ENCODE measurements around the gene SEC24D.

The SEC24D gene

GRCh38 chr4:118772767-118773428, 63.0 kb downstream of the SEC24D start:
- no peak for DNase-seq

DNA sequence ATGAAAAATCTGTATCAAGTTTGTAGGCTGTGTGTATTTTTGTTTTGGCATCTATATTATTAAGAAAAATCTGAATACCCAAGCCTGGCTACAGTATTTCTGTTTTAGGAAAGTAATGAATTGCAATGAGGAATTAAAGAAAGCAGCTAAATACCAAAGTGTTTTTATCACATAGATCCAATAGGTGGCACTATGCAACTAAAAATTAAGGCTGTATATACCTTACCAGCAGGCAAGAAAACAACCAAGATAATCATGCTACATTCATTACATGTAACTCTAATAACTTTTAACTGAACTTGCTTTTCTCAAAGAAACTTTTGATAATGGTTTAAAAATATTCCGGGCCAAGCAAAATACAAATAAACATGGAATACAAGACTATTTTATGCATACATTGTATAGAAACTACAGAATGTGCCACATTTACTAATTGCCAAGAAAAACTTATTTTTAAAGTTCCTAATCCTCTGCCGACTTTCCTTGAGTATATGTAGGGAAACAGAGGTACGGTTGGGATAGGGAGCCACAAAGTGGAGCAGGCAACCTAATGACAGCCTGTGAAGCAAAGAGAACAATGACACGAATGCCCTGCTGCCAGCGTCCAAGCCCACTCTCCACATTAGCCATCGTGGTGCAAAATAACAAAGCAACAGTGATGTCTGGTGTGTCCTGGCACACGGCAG, 63.7 kb downstream of the SEC24D start:
- peak; percentile 41 for DNase-seq

- DNase-seq, result no peak
Observed at GRCh38 chr4:118770741-118771187, 65.2 kb downstream of the SEC24D start.

- no peak for DNase-seq
Observed at GRCh38 chr4:118769161-118769560, 66.8 kb downstream of the SEC24D start.

GRCh38 chr4:118767109-118767508, 68.8 kb downstream of the SEC24D start:
- no peak for DNase-seq

DNA sequence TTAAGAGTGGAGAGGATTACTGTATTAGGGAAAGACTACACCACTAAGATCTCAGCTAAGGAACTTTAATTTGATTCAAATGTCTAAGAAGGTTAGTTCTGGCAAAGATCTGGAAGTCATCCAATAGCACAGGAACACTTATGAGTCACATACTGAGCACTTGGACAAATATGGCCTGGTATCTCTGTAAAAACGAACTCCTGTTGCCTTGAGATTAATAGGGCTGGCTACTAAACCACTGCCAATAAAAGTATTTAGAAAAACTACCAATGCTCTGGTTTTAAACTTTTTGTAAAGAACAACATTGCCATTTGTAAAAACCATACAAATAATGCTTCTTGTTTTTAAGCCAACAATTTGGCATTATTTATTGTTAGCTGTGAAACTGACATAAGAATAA, 70.5 kb downstream of the SEC24D start:
- no peak for DNase-seq

GRCh38 chr4:118762730-118763477, 73.0 kb downstream of the SEC24D start:
- DNase-seq, result no peak

- no peak for DNase-seq
Observed at GRCh38 chr4:118762155-118762554, 73.8 kb downstream of the SEC24D start.

GRCh38 chr4:118761397-118762016, 74.4 kb downstream of the SEC24D start:
- DNase-seq, result no peak

DNA sequence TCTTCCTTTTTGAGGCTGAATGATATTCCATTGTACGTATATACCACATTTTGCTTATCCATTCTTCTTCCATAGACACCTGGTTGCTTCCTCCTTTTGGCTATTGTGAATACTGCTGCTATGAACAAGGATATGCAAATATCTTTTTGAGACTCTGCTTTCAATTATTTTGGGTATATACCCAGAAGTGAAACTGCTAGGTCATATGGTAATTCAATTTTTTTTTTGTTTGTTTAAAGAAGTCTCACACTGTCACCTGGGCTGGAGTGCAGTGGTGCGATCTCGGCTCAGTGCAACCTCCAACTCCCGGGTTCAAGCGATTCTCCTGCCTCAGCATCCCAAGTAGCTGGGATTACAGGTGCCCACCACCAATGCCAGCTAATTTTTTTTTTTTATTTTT, 75.4 kb downstream of the SEC24D start:
- no peak for DNase-seq

DNA sequence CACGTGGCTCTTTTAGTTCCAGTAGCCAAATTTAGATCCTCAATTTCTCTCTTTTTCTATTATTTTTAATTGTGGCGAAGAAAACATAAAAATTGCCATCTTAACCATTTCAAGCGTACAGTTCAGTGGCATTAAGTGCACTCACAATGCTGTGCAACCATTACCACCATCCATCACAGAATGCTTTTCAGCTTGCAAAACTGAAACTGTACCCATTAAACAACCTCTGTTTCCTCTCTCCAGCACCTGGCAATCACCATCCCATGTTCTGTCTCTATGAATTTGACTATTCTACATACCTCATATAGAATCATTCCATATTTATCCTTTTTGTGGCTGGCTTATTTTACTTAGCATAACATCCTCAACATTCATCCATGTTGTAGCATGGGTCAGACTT, 75.8 kb downstream of the SEC24D start:
- DNase-seq, result no peak

- no peak for DNase-seq
Observed at GRCh38 chr4:118759481-118759880, 76.4 kb downstream of the SEC24D start.

DNA sequence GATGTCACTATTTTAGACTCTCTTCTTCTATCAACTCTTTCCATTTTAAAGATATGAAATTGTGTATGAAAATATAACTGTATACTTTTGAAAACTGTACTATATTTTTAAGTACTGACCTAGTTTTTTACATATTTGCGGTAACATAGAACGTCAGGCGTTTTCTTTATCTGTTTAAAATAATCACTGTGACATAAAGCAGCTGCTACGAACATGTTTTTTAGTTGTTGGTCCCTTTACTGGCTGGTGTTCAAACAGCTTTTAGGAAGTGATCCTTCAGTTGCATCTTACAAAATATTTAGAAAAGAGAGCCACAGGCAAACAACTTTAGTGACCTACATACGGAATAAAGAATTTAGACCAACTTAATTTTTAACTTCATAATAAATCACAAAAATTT, 77.6 kb downstream of the SEC24D start:
- DNase-seq, result no peak

DNA sequence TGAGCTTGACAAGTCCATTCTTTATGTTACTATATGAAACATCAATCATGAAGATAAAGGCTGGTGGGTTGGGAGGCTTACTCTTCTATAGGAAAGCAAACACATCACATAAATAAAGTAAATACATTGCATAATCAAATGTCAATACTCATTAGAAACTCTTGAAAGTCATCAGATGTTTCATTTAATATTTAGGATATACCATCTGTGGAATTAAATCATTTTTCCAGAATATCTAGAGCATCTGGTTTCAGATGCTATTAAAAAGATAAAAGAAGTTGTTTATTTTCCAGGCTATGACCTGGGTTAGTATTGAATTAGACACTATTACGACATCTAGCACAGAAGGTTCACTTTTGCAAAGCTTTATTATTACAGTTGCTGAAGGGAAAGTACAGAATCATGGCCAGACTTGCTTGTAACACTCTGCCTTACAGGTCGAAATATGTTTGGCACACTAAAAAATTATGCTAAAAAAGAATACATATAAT, 78.1 kb downstream of the SEC24D start:
- no peak for DNase-seq

GRCh38 chr4:118756958-118757357, 79.0 kb downstream of the SEC24D start:
- DNase-seq, result no peak

DNA sequence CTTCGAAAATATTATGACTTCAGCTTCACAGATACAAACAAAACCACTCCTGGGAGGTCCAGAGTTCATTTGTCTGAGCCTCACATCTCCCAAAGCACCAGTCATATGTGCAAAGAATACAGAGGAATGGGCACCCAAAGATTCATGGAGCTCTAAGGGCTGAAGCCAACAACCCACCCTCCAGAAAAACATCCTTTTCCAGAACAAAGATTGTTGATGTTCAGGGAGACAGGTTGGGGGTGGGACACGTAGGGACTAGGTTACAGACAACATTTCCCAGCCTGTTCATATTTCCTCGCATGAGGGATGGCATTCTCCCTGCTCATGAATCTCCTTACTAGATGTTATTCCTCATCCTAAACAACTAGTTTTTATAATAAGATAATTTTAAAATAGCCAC, 79.5 kb downstream of the SEC24D start:
- no peak for DNase-seq

GRCh38 chr4:118755438-118756226, 80.3 kb downstream of the SEC24D start:
- no peak for DNase-seq

- DNase-seq, result no peak
Observed at GRCh38 chr4:118754890-118755289, 81.0 kb downstream of the SEC24D start.

DNA sequence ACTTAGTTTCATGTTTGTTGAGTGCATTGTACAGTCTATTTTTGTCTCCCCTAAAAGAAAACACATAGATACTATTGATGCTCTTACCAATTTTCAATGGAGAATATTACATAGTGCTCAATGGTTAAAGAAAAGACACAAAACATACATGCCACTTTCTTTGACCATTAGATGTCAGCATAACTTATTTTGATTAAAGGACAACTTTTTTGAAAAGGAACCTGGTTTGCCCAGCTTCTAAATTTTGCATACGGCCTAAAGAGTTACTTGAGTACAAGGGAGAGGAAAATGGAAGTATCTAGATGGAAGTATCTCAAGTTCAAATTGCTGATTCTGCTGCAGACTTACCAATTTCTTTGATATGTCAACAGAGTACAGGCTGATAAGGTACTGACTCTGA, 82.2 kb downstream of the SEC24D start:
- no peak for DNase-seq

DNA sequence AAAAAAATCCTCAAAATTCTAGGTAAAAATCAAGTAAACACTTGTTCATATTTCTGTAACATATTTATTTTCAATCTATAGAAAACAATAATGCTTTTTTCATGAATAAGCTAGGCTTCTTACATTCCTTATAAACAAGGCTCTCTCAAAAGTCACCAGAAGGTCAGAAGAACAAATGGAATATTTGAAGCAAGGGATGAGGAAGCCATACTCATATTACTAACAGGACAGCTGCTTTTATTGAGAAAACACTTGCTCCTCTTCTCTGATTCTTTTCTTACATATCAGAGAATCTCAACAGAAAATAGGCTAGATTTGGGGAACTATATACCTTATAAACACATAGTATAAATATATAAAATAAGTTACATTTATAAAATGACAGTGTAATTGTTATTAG, 82.8 kb downstream of the SEC24D start:
- no peak for DNase-seq

DNA sequence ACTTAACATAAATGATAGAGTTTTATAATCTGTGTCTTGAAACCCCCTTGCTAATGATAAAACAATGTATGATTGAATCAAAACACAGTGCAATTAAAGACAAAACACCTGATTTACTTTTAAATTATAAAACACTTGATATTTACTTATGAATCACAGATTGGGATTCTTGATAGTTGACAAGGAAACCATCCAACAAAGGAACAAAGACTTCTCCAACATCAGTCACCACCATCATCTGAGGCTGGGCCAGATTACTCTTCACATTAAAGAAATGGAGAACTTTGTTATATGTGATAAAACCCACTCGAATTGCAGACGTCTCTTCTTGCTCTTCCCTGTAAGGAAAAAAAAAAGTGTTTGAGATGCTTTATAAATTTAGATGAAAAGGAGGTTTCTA, 83.4 kb downstream of the SEC24D start:
- DNase-seq, result no peak

DNA sequence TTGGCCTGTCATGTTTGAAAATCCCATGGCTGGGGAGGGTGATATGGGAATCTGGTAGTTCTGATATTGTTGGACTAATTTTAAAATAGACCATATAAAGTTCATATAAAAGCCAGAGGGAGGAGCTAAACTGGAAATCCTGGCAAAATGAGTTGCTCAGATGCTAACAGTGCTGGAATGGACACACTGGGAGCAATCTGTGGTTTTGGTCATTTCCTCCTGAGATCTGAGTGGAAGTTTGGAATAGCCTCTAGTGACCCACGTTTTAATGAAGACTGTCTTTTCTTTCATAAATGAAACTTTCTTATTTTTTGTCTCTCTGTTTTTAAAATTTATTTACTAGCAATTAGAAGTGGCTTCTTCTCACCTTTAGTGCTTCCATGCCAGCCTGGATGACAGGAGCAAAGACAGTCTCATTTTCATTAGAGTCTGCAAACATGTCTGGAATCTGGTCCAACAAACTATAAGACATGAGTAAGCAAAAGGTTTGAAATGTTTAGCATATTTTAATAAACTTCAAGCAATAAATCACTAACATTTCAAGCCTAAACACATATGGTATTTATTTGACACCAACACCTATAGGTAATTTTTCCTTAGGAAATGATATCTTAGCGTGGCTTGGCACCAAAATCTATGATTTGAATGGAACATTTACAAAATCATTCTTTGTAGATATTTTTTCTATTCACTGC, 84.2 kb downstream of the SEC24D start:
- no peak for DNase-seq

Data from NCI-H1105 treated with DMSO at 0.1 percent for 48 hours (cell line).